ENCODE measurements around the gene DGCR2. TPM values are rescaled to one million over a fixed set of nuclear protein-coding genes. Genes with fewer than 3 reads are reported as not detected.

DGCR2 gene
- total and polyA plus RNA-seq, 2 of the 8 experiments (the other 6 are each of a cell fraction or from before 2014, with no cell fraction given), result 42.3 to 62.2 TPM

GRCh38 chr22:19037282-19038163 lies 84.7 kb downstream of the DGCR2 start:
- CTCF ChIA-PET (ENCODE audit: partially characterized antibody), result interaction anchor here (0.8 to 4.7 kb wide), 7 partner anchors 10 to 82 kb away, joined by 3 to 14 read pairs (median 7); no protein-coding TSS in a partner anchor
- WGBS, 2 experiments (ENCODE audit: extremely low coverage in 1 of 2, insufficient coverage in 1 of 2, insufficient read length in 1 of 2, insufficient replicate concordance in 2 of 2, low coverage in 1 of 2, low lambda C conversion rate in 2 of 2, missing lambda C conversion rate in 1 of 2), result 87% methylated on average over 17 of the region's 17 CpGs; no CpG with 5 or more reads in 1 of the 2 experiments
- Histone ChIP-seq H2BK120ac (replicated peaks; ENCODE audit: low read depth, low read length) (no peak overlapping the region), H4K91ac (replicated peaks; ENCODE audit: insufficient read length, low read length) (no peak overlapping the region), H2BK5ac (ENCODE audit: low read depth, low read length) (no peak overlapping the region), H3K79me1 (ENCODE audit: low read depth, low read length) (no peaks in the 10 kb centered on the region; the same call in 1 of the 2 replicates), H3K27ac (ENCODE audit: low read depth, low read length) (no peak overlapping the region), H3K18ac (ENCODE audit: extremely low read depth, low read length) (no peak overlapping the region), H3K56ac (replicated peaks; ENCODE audit: insufficient read length, low read depth, low read length) (no peak overlapping the region), H4K8ac (ENCODE audit: extremely low read depth, insufficient read depth, low read length) (no peak overlapping the region; the same call in 1 of the 2 replicates), H3K4ac (replicated peaks; ENCODE audit: insufficient read length, low read depth, low read length) (no peak overlapping the region), H2BK12ac (ENCODE audit: low read depth, low read length) (no peak overlapping the region), H2BK20ac (ENCODE audit: low read length) (no peak overlapping the region), H3K27me3 (replicated peaks in 1 of 4; ENCODE audit: control insufficient read depth in 3 of 4, extremely low read depth in 1 of 4, insufficient read depth in 3 of 4, low read length in 3 of 4) (no peaks in the 10 kb centered on the region; a peak in 1 of 7 replicates), H3K23ac (ENCODE audit: insufficient read length) (no peak overlapping the region), H3K4me2 (ENCODE audit: insufficient read depth in 1 of 2, low read depth in 2 of 2, low read length in 2 of 2) (no peak overlapping the region), H2BK15ac (ENCODE audit: low read length) (no peak overlapping the region), H3K9ac (replicated peaks in 1 of 4; ENCODE audit: extremely low read depth in 1 of 4, low read depth in 3 of 4, low read length in 3 of 4) (no peak overlapping the region), H2AK5ac (ENCODE audit: low read depth, low read length) (no peak overlapping the region), H3K14ac (ENCODE audit: insufficient read length) (no peak overlapping the region), H3K4me3 (ENCODE audit: extremely low read depth in 1 of 4, insufficient read depth in 2 of 4, low read depth in 3 of 4, low read length in 4 of 4) (no peak overlapping the region), H3K79me2 (ENCODE audit: control insufficient read depth in 1 of 2, insufficient read depth in 2 of 2, low read length in 2 of 2) (no peaks in the 10 kb centered on the region), H4K20me1 (replicated peaks in 1 of 2; ENCODE audit: control insufficient read depth in 1 of 2, insufficient read depth in 2 of 2, low read length in 2 of 2) (peaks cover 0 to 24% of the 10 kb centered on the region in 2 experiments), H3K4me1 (replicated peaks in 1 of 4; ENCODE audit: control insufficient read depth in 3 of 4, insufficient read depth in 4 of 4, low read length in 3 of 4) (no peaks in the 10 kb centered on the region; a peak in 1 of 7 replicates), H4K5ac (ENCODE audit: insufficient read length, low read depth, low read length) (no peak overlapping the region), H3K23me2 (ENCODE audit: low read depth, low read length) (no peaks in the 10 kb centered on the region), H3K36me3 (ENCODE audit: control insufficient read depth in 2 of 4, insufficient read depth in 4 of 4, low read length in 3 of 4) (peaks cover 0 to 15% (median 8%) of the 10 kb centered on the region in 4 experiments; a peak in 6 of 8 replicates), H2AFZ (ENCODE audit: low read length) (no peak overlapping the region), H3K9me3 (ENCODE audit: insufficient read depth in 2 of 2, low read depth in 1 of 2, low read length in 1 of 2) (no peaks in the 10 kb centered on the region)
- POLR2A ChIA-PET (ENCODE audit: partially characterized antibody), result interaction anchor here (0.6 to 1.3 kb wide), 5 partner anchors 17 to 89 kb away, joined by 3 read pairs; no protein-coding TSS in a partner anchor
- DNase-seq (ENCODE audit: low read depth in 1 of 2, low spot score in 2 of 2) (no peak), FAIRE-seq (no peak)
- TF ChIP-seq RXRA (IDR thresholded peaks at IDR 0.05; ENCODE audit: insufficient read depth, low read depth, low read length) (no peak), TAF7 (optimal IDR thresholded peaks at IDR 0.05; ENCODE audit: borderline replicate concordance, low read depth, low read length) (no peak)

Measured in H1 (cell line).